ENCODE results near the gene UBAP2.

The UBAP2 gene

GRCh38 chr9:34016149-34016548, 32.5 kb downstream of the UBAP2 start:
- peaks cover 22% of the 10 kb centered on the region for H3K36me3 ChIP-seq
- H3K27me3 ChIP-seq (ENCODE audit: insufficient read depth, low read depth, severe bottlenecking), result no peaks in the 10 kb centered on the region
- no peaks in the 10 kb centered on the region for H3K9me3 ChIP-seq (ENCODE audit: severe bottlenecking)
- TF ChIP-seq CTCF (IDR thresholded peaks at IDR 0.05; ENCODE audit: low read depth, low read length), result no peak
- H3K27ac ChIP-seq, result no peak overlapping the region
- no peak overlapping the region for H3K4me3 ChIP-seq (ENCODE audit: low read depth, low read length)
- no peak for DNase-seq

GRCh38 chr9:34010979-34011378, 37.7 kb downstream of the UBAP2 start:
- H3K36me3 ChIP-seq, result peaks cover 36% of the 10 kb centered on the region
- no peak for TF ChIP-seq CTCF (IDR thresholded peaks at IDR 0.05; ENCODE audit: low read depth, low read length)
- H3K4me3 ChIP-seq (ENCODE audit: low read depth, low read length), result no peak overlapping the region
- no peak overlapping the region for H3K27ac ChIP-seq
- no peak for DNase-seq
- no peaks in the 10 kb centered on the region for H3K27me3 ChIP-seq (ENCODE audit: insufficient read depth, low read depth, severe bottlenecking)
- no peaks in the 10 kb centered on the region for H3K9me3 ChIP-seq (ENCODE audit: severe bottlenecking)

GRCh38 chr9:34001951-34002350, 46.7 kb downstream of the UBAP2 start:
- H3K27ac ChIP-seq, result no peak overlapping the region
- H3K4me3 ChIP-seq (ENCODE audit: low read depth, low read length), result no peak overlapping the region
- no peaks in the 10 kb centered on the region for H3K27me3 ChIP-seq (ENCODE audit: insufficient read depth, low read depth, severe bottlenecking)
- peaks cover 39% of the 10 kb centered on the region for H3K36me3 ChIP-seq
- no peaks in the 10 kb centered on the region for H3K9me3 ChIP-seq (ENCODE audit: severe bottlenecking)
- no peak for TF ChIP-seq CTCF (IDR thresholded peaks at IDR 0.05; ENCODE audit: low read depth, low read length)
- DNase-seq, result no peak

GRCh38 chr9:34001298-34001697, 47.4 kb downstream of the UBAP2 start:
- Histone ChIP-seq H3K9me3 (ENCODE audit: severe bottlenecking) (no peaks in the 10 kb centered on the region), H3K27me3 (ENCODE audit: insufficient read depth, low read depth, severe bottlenecking) (no peaks in the 10 kb centered on the region), H3K27ac (no peak overlapping the region), H3K36me3 (peaks cover 42% of the 10 kb centered on the region), H3K4me3 (ENCODE audit: low read depth, low read length) (no peak overlapping the region)
- peak; percentile 19 for DNase-seq
- no peak for TF ChIP-seq CTCF (IDR thresholded peaks at IDR 0.05; ENCODE audit: low read depth, low read length)

- Histone ChIP-seq H3K4me3 (ENCODE audit: low read depth, low read length) (no peak overlapping the region), H3K36me3 (peaks cover 50% of the 10 kb centered on the region), H3K27ac (no peak overlapping the region), H3K9me3 (ENCODE audit: severe bottlenecking) (no peaks in the 10 kb centered on the region), H3K27me3 (ENCODE audit: insufficient read depth, low read depth, severe bottlenecking) (no peaks in the 10 kb centered on the region)
- TF ChIP-seq CTCF (IDR thresholded peaks at IDR 0.05; ENCODE audit: low read depth, low read length), result no peak
- no peak for DNase-seq
These were observed 53.2 kb downstream of the UBAP2 start for GRCh38 chr9:33995449-33995848.

- Histone ChIP-seq H3K27me3 (ENCODE audit: insufficient read depth, low read depth, severe bottlenecking) (no peaks in the 10 kb centered on the region), H3K36me3 (peaks cover 48% of the 10 kb centered on the region), H3K27ac (no peak overlapping the region), H3K4me3 (ENCODE audit: low read depth, low read length) (no peak overlapping the region), H3K9me3 (ENCODE audit: severe bottlenecking) (no peaks in the 10 kb centered on the region)
- no peak for TF ChIP-seq CTCF (IDR thresholded peaks at IDR 0.05; ENCODE audit: low read depth, low read length)
- DNase-seq, result no peak
These were observed 55.6 kb downstream of the UBAP2 start for GRCh38 chr9:33993104-33993503.
